Fibroblast of pulmonary artery (primary cell): ENCODE measurements around the gene SLCO4C1.

Experiments used
- DNase-seq: peaks from one replicate; pipeline ENCODE4 v3.0.0-alpha.2; 2010; ENCODE audit warnings: low read depth
- H3K4me3 ChIP-seq: replicated peaks from 2 replicates; pipeline ENCODE4 v1.5.1; 2011; ENCODE audit warnings: low read depth, mild to moderate bottlenecking, control low read depth, low read length, moderate library complexity
- TF ChIP-seq, protein P1 (sequence below): IDR thresholded peaks from 2 replicates; pipeline ENCODE4 v1.5.1; 2011; ENCODE audit warnings: mild to moderate bottlenecking, control low read depth, low read length, inconsistent platforms; ENCODE audit errors: missing control alignments

SLCO4C1 gene

DNA sequence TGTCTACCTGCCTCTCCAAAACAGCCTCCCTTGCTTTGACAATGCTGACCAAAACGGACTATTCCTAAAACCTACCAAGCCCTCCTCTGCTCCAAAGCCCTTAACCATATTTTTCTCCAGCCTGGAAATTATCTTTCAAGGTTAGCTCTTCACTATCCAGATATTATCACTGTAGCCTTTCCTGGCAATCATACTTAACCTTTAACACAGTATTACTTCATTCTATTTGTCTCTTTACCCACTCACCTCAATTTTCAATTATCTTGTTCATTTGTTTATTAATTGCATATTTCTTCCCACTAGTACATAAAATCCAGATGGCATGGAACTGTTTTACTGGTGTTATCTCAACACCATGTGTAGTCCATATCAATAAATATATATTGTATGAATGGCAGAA is 7.5 kb downstream of the SLCO4C1 start:
- TF ChIP-seq, protein P1, sequence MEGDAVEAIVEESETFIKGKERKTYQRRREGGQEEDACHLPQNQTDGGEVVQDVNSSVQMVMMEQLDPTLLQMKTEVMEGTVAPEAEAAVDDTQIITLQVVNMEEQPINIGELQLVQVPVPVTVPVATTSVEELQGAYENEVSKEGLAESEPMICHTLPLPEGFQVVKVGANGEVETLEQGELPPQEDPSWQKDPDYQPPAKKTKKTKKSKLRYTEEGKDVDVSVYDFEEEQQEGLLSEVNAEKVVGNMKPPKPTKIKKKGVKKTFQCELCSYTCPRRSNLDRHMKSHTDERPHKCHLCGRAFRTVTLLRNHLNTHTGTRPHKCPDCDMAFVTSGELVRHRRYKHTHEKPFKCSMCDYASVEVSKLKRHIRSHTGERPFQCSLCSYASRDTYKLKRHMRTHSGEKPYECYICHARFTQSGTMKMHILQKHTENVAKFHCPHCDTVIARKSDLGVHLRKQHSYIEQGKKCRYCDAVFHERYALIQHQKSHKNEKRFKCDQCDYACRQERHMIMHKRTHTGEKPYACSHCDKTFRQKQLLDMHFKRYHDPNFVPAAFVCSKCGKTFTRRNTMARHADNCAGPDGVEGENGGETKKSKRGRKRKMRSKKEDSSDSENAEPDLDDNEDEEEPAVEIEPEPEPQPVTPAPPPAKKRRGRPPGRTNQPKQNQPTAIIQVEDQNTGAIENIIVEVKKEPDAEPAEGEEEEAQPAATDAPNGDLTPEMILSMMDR = no peak
- no peak overlapping the region for H3K4me3 ChIP-seq
- DNase-seq = no peak

DNA sequence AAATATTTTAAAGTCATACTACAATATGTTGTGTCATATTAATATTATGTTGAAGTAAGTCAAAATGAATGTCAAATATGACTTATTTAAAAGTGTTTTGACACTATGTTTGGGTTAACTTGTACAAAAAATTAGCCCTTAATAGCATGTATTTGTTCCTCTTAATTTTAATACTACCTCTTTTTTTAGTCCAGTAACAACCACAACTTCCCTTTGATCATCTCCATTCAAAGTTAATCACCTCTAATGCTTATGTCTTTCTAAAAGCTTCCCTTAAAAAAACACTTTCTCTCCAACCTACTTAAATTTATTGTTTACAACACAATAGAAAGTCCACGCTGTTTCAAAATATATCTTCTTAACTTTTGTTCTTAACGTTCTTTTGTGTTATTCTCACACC is 9.6 kb downstream of the SLCO4C1 start:
- TF ChIP-seq, protein P1 = no peak
- H3K4me3 ChIP-seq = no peak overlapping the region

DNA sequence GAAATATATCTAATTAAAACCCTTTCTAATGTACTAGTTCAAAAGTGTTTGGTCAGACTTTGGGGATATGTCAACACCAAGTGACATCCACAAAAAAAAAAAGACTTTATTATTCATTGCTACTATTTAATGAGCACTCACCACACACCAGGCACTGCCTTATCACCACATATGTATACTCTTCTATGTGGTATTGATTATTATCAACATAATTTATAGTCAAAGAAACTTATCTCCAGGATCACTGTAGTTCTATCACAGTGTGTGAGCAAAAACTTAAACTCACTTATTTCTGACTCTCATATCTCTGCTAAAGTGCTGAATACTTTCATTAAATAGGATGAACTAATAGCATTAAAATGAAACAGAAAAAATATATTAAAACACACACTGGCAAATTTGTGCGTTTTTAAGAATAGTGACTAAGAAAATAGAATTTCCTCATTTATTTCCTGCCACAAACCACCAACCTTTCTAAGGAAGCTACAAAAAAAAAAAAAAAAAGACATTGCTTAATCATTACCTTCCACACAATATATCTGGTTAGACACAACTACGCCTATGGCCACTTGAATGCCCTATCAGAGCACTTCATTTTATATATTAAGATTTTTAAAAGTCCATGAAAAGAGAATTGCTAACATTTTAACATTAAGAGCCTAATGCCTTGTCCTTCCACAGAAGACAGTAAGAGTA is 12.8 kb downstream of the SLCO4C1 start:
- DNase-seq = no peak
- H3K4me3 ChIP-seq = no peak overlapping the region
- TF ChIP-seq, protein P1 = no peak

More for the DNA sequence above, 9.6 kb downstream of the SLCO4C1 start:
- no peak for DNase-seq

DNA sequence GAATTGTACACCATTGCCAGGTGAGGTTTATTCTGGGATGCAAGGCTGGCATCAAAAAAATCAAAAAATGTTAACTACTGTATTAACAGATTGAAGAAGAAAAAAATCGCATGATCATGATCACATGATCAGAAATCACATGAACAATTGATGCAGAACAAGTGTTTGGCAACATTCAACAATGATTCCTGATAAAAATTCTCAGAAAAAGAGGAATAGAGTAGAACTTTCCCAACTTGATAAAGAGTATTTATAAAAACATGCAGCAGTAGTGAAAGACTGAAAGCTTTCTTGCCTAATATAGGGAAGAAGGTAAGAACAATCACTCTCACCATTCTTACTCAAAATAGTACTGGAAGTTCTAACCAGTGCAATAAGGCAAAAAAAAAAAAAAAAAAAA is 16.4 kb downstream of the SLCO4C1 start:
- no peak for DNase-seq
- TF ChIP-seq, protein P1 = no peak
- no peak overlapping the region for H3K4me3 ChIP-seq

DNA sequence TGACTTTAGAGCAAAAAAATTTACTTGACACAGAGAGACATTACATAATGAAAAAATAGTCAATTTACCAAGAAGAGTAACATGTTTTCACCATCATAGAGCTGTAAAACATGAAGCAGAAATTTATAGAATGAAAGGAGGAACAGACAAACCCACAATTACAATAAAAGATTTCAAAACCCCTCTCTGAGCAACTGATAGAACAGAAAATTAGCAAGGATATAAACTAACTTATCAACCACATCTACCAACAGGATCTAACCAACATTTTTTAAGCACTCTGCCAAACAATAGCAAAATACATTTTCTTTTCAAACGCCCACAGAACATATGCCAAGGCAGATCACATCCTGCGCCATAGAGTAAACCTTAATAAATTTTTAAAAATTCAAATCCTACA is 17.9 kb downstream of the SLCO4C1 start:
- TF ChIP-seq, protein P1 = no peak
- no peak overlapping the region for H3K4me3 ChIP-seq
- no peak for DNase-seq

DNA sequence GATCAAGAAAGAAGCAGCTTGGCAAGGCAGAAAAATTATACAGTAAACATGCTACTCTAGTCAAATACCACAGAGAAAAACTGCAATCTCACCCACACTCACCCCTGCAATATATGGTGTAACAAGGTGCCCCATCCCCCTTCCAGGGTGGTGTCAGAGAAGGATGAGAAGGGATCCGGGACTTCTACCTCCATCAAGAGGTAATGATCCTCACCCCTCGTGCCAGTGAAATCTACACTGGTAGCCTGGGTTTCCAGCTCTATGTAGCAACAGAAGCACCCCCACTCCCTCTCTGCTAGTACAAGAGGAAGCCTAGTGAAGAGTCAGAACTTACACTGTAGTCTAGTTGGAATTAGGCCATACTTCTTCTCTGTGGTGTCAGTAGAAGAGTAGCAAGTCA is 18.9 kb downstream of the SLCO4C1 start:
- no peak overlapping the region for H3K4me3 ChIP-seq
- DNase-seq = no peak
- TF ChIP-seq, protein P1 = no peak

DNA sequence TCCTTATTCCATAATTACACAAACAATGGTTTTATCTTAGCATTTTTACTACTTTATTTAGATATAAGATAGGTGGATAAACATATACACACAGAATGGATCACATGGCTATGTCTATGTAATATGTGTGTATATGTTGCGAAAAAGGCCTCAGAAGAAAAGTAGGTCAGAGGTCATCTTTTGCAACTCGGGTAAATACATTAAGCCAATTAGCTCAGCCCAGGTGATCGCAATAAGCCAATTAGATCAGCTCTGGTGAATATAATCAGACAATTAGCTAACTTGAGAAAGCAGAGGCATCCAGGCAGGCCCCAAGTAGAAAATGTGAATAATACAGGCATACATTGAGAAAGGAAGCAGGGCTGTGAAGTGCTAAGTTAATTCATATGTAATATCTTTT is 24.3 kb downstream of the SLCO4C1 start:
- DNase-seq = no peak

More for the DNA sequence above, 24.3 kb downstream of the SLCO4C1 start:
- no peak overlapping the region for H3K4me3 ChIP-seq
- TF ChIP-seq, protein P1 = no peak
